HG03521 (cell line): ENCODE results near the gene DPP10.

Source experiments
- ATAC-seq: cut with Tn5 transposase; IDR thresholded peaks from one replicate; pipeline ENCODE4 v1.9.1; 2021; ENCODE audit warnings: mild to moderate bottlenecking, moderate library complexity; ENCODE audit not compliant: unreplicated experiment

The DPP10 gene

DNA sequence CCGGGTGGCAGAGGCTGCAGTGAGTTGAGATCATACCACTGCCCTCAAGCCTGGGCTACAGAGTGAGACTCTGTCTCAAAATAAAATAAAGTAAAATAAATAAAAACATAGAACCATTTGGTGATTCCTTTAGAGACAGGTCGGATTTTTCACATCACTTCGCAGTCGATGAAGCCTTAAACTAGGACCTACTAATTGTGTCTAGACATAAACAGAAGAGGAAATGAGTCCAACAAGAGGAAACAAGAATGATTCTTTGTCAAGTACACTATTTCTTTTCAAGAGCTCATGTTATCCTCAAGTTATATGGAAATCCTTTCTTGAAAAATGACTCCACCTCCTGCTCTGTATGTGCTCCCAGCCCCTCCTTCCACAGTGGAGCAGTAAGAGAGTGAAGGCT lies 758.9 kb downstream of the DPP10 start:
- ATAC-seq = no peak

DNA sequence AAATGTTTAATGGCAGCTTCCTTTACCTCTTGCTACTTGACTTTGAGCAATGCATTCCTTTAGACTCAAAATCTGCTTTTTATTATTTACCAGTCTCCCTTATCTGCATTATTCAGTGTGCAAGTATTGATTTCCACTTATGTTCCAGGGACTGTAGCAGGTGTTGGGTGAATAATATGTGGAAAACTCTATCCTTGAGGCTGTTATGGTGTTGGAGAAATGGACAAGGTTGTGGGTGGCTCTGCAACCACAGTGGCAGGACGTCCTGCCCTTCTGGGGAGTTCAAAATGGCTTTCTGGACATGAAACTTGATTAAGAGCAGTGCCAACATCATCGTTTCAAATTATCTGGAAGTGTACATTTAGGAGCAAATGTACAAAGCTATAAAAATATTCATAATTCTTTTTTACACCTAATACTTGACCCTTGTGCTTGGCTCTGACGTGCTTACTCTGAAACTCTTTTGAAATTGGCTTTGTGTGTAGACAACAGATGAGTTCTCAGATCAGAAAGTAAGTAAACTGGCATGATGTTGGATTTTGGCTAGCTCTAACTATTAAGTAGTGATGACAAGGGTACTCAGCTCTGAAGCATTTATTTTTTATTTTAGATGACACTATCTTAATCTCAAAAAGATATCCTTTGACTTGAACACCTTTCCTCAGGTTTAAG lies 766.2 kb downstream of the DPP10 start:
- ATAC-seq = no peak

DNA sequence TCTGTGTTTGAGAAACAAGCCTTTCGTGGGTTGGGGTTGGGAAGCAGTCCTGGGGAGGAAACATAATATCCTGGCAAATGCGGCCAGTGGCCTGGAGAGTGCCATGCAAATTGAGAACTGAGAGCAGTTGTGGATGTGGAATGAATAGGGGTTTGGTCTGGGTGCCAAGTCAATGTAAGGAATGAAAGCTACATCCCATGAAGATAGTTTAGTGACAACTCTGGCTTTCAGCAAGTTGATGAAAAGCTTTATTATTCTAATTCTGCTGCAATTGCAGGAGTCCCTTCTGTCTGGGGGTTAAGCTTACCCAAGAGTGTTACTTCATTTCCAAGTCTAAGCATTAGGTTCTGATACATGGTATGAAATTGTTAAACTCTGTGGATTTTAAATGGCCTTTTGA lies 771.6 kb downstream of the DPP10 start:
- ATAC-seq = no peak

- ATAC-seq = no peak
Observed at GRCh38 chr2:115219296-115219695, 776.9 kb downstream of the DPP10 start.

- ATAC-seq = no peak
Observed at GRCh38 chr2:115234186-115234585, 791.7 kb downstream of the DPP10 start.

- ATAC-seq = no peak
Observed at GRCh38 chr2:115234737-115235136, 792.3 kb downstream of the DPP10 start.

GRCh38 chr2:115248066-115248465 lies 805.6 kb downstream of the DPP10 start:
- no peak for ATAC-seq

GRCh38 chr2:115277366-115277765 lies 834.9 kb downstream of the DPP10 start:
- no peak for ATAC-seq

GRCh38 chr2:115285416-115285815 lies 843.0 kb downstream of the DPP10 start:
- no peak for ATAC-seq

DNA sequence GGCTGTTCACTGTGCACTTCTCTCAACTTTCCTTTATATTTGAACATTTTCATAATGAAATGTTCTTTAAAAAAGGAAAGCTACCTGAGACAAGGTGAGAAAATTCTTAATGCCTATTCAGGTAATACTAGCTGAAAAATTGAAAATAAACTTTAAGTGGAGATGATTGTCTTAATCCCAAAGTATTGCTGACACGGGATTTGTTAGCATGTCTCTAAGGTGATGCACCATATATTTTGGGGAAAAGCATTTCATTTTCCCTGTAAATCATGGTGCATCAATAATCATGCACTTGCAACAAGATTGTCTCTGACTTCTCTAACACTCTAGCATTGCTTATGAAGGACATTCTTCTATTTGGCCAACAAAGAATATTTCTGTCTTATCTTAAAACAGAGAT lies 848.0 kb downstream of the DPP10 start:
- no peak for ATAC-seq

GRCh38 chr2:115292742-115293141 lies 850.3 kb downstream of the DPP10 start:
- no peak for ATAC-seq

- ATAC-seq = no peak
Observed at GRCh38 chr2:115294999-115295398, 852.6 kb downstream of the DPP10 start.

DNA sequence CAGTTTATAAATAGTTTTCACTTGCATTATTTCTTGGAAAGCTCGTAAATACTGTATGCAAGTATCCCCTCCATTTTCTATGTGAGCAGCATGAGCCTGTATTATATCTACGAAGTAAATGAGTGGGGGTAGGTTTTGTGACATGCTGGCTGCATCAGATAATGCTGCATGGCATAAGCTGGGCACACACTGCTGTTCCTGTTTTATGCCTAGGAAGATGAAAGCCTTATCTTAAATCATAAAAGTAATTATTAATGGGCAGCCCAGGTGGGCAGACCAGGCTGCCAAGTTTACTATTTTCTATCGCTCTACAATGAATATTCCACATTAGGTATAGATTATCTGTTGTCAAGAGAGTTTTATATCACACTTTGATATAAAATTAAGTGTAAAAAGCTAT lies 854.6 kb downstream of the DPP10 start:
- no peak for ATAC-seq

GRCh38 chr2:115299199-115299598 lies 856.8 kb downstream of the DPP10 start:
- no peak for ATAC-seq

- no peak for ATAC-seq
Observed at GRCh38 chr2:115305712-115306111, 863.3 kb downstream of the DPP10 start.

- ATAC-seq = no peak
Observed at GRCh38 chr2:115314119-115314518, 871.7 kb downstream of the DPP10 start.

- ATAC-seq = no peak
Observed at GRCh38 chr2:115327061-115327460, 884.6 kb downstream of the DPP10 start.

- no peak for ATAC-seq
Observed at GRCh38 chr2:115359550-115359949, 917.1 kb downstream of the DPP10 start.

GRCh38 chr2:115364093-115364492 lies 921.7 kb downstream of the DPP10 start:
- no peak for ATAC-seq

GRCh38 chr2:115369400-115369799 lies 927.0 kb downstream of the DPP10 start:
- ATAC-seq = no peak

DNA sequence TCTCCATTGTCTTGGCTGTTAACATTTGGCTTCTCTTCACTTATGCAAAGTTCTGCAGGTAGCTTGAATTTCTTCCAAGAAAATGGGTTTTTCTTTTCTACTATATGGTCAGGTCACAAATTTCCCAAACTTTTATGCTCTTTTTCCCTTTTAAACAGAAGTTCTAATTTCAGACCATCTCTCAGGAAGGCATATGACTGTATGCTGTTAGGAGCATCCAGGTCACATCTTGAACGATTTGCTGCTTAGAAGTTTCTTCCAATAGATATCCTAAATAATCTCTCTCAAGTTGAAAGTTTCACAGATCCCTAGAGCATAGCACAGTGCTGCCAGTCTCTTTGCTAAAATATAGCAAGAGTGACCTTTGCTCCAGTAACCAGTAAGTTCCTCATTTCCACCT lies 932.5 kb downstream of the DPP10 start:
- ATAC-seq = no peak

DNA sequence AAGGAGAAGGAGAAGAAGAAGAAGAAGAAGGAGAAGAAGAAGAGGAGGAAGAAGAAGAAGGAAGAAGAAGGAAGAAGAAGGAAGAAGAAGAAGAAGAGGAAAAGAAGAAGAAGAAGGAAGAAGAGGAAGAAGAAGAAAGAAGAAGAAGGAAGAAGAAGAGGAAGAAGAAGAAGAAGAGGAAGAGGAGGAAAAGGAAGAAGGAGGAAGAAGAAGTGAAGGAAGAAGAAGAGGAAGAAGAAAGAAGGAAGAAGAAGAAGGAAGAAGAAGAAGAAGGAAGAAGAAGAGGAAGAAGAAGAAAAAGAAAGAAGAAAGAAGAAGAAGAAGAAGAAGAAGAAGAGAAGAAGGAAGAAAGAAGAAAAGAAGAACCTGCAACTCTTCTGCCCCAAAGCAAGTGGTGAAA lies 942.0 kb downstream of the DPP10 start:
- no peak for ATAC-seq

DNA sequence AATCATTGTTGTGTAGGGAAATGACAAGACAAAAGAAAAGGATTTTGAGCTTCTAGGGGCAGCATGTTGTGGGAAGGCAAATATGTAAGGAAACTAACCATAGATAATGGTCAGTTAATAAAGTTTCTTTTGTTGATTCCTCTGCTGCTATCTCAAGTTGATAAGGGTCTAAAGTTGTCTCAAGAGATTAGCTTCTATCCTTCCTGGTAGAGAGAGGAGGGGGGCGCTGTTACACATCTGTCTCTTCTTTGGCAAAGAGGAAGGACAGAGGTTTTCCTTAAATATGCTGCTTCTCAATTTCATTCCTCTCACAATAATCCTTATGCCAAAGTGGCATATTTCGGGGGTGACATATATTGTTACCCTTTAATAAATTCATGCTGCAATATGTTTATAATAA lies 944.0 kb downstream of the DPP10 start:
- no peak for ATAC-seq
